Panc1 (cell line): Measurements from ENCODE around the gene IQGAP1. TPM values are rescaled to one million over a fixed set of nuclear protein-coding genes. Genes with fewer than 3 reads are reported as not detected.

Source experiments
- ATAC-seq: fragments of 200-7000 bp; cut with Tn5 transposase; 2 replicates; pipeline ENCODE4 v1.9.1; 2020; ENCODE audit warnings: mild to moderate bottlenecking, moderate library complexity
- BruUV-seq: library from RNA; stranded (reverse); fragments of 400-500 nt; replicated peaks from 2 replicates; lab custom pipeline; 2021; lab: Mats Ljungman, UMichigan
- CTCF ChIA-PET: fragments of 300-600 bp; sonication (Branson Sonifier 250); formaldehyde crosslinking; loops from one replicate; lab custom pipeline; 2022; ENCODE audit warnings: antibody characterized with exemption; lab: Charles Lee
- POLR2A ChIA-PET: fragments of 300-600 bp; sonication (Branson Sonifier 250); formaldehyde crosslinking; loops from one replicate; lab custom pipeline; 2022; ENCODE audit warnings: antibody characterized with exemption; lab: Charles Lee
- DNase-seq: peaks from one replicate; pipeline ENCODE4 v3.0.0-alpha.2; 2010; ENCODE audit warnings: low read depth, low spot score
- H3K27ac ChIP-seq: 2 replicates; pipeline ENCODE4 v1.5.1; 2011; ENCODE audit warnings: mild to moderate bottlenecking, low read length, inconsistent platforms
- H3K27me3 ChIP-seq: fragments of 200-500 bp; sonication (Bioruptor generic); 2 replicates; pipeline ENCODE4 v1.6.0; 2014; ENCODE audit warnings: low read length, inconsistent platforms; ENCODE audit not compliant: control insufficient read depth, insufficient read depth
- H3K36me3 ChIP-seq: fragments of 200-500 bp; sonication (Bioruptor generic); 2 replicates; pipeline ENCODE4 v1.5.1; 2014; ENCODE audit warnings: inconsistent platforms, mild to moderate bottlenecking, low read length, moderate library complexity; ENCODE audit not compliant: control insufficient read depth, insufficient read depth
- H3K4me1 ChIP-seq: 2 replicates; pipeline ENCODE4 v1.5.1; 2011; ENCODE audit warnings: inconsistent platforms, mild to moderate bottlenecking, low read length, moderate library complexity; ENCODE audit not compliant: control insufficient read depth, insufficient read depth
- H3K4me3 ChIP-seq, 2 experiments: 2 replicates each; pipeline ENCODE4 v1.5.1; 2011 to 2012; ENCODE audit warnings: low read depth in 2 of 2, low read length in 2 of 2, mild to moderate bottlenecking in 2 of 2, inconsistent platforms in 1 of 2, moderate library complexity in 1 of 2
- H3K9me3 ChIP-seq: fragments of 200-500 bp; sonication (Bioruptor generic); 2 replicates; pipeline ENCODE4 v1.5.1; 2014; ENCODE audit warnings: low read depth, mild to moderate bottlenecking, inconsistent platforms, low read length, moderate library complexity; ENCODE audit not compliant: control insufficient read depth, insufficient read depth
- CTCF ChIP-seq: fragments of 450-650 bp; IDR thresholded peaks from 2 replicates; pipeline ENCODE4 v1.5.1; 2017; ENCODE audit warnings: mild to moderate bottlenecking
- POLR2AphosphoS5 ChIP-seq: IDR thresholded peaks from 2 replicates; pipeline ENCODE4 v1.6.1; 2012; ENCODE audit warnings: mild to moderate bottlenecking, low read depth, low read length, moderate library complexity
- REST ChIP-seq, 2 experiments: IDR thresholded peaks; 2 replicates each; pipeline ENCODE4 v1.6.1; 2011 to 2012; ENCODE audit warnings: low read depth in 2 of 2, control low read depth in 1 of 2, low read length in 1 of 2, mild to moderate bottlenecking in 1 of 2, moderate library complexity in 1 of 2; ENCODE audit not compliant: insufficient read depth in 1 of 2
- SIN3A ChIP-seq: IDR thresholded peaks from 2 replicates; pipeline ENCODE4 v1.6.1; 2012; ENCODE audit warnings: low read depth, mild to moderate bottlenecking, low read length, moderate library complexity, borderline replicate concordance; ENCODE audit not compliant: insufficient read depth
- TCF7L2 ChIP-seq: IDR thresholded peaks from 2 replicates; pipeline ENCODE4 v1.6.1; 2011; ENCODE audit warnings: mild to moderate bottlenecking, low read depth, low read length, inconsistent platforms
- in situ Hi-C: cut with HindIII; loops from 2 replicates; pipeline ENCODE4 v1.10.0; 2016; ENCODE audit warnings: low sequenced_read_pairs, low pct_unique_long_range_greater_than_20kb
- intact Hi-C: fragments of 100-400 bp; cut with micrococcal nuclease; formaldehyde crosslinking; loops from one replicate; pipeline ENCODE4 v1.10.0; 2022; ENCODE audit not compliant: unreplicated experiment
- total RNA-seq: library from RNA; stranded (reverse); gene quantifications from one replicate; pipeline ENCODE4 v1.2.1, GENCODE V29; 2021; ENCODE audit not compliant: unreplicated experiment

Gene IQGAP1
- total RNA-seq, 1 experiment from 2014 or later, result 228 TPM

GRCh38 chr15:90451053-90451850 lies 63.2 kb downstream of the IQGAP1 start:
- in situ Hi-C loops, result no loop called here
- BruUV-seq, result no TSS peak
- TF ChIP-seq CTCF (no peak), TCF7L2 (no peak), REST (IDR thresholded peaks at IDR 0.05; ENCODE audit: insufficient read depth in 1 of 2, low read depth in 2 of 2, low read length in 1 of 2) (no peak), SIN3A (no peak), POLR2AphosphoS5 (no peak)
- Histone ChIP-seq H3K4me1 (no peaks in the 10 kb centered on the region), H3K27me3 (no peaks in the 10 kb centered on the region), H3K9me3 (no peaks in the 10 kb centered on the region), H3K4me3 (no peak overlapping the region), H3K27ac (no peak overlapping the region), H3K36me3 (peaks cover 54% of the 10 kb centered on the region)
- CTCF ChIA-PET, result interaction anchor here (0.5 kb wide), 1 partner anchor 133 kb away, joined by 8 read pairs; no protein-coding TSS in a partner anchor
- DNase-seq, result no peak
- intact Hi-C loops, result no loop called here
- POLR2A ChIA-PET, result interaction anchor here (0.6 kb wide), 1 partner anchor 454 kb away, joined by 3 read pairs; no protein-coding TSS in a partner anchor
- ATAC-seq, result no peak

GRCh38 chr15:90456236-90456635 lies 68.2 kb downstream of the IQGAP1 start:
- BruUV-seq, result no TSS peak
- POLR2A ChIA-PET, result no interaction called here
- in situ Hi-C loops, result no loop called here
- Histone ChIP-seq H3K27ac (no peak overlapping the region), H3K4me3 (no peak overlapping the region), H3K36me3 (peaks cover 27% of the 10 kb centered on the region), H3K9me3 (no peaks in the 10 kb centered on the region), H3K4me1 (no peaks in the 10 kb centered on the region), H3K27me3 (no peaks in the 10 kb centered on the region)
- CTCF ChIA-PET, result no interaction called here
- ATAC-seq (no peak), DNase-seq (no peak)
- no peak for TF ChIP-seq REST (IDR thresholded peaks at IDR 0.05; ENCODE audit: insufficient read depth in 1 of 2, low read depth in 2 of 2, low read length in 1 of 2)
- TF ChIP-seq SIN3A, result no peak
- TF ChIP-seq TCF7L2, result no peak
- TF ChIP-seq POLR2AphosphoS5, result no peak
- TF ChIP-seq CTCF, result no peak
- intact Hi-C loops, result no loop called here
